ENCODE measurements around the gene FOXA2. TPM values are rescaled to one million over a fixed set of nuclear protein-coding genes. Genes with fewer than 3 reads are reported as not detected.

The FOXA2 gene
- total and polyA plus RNA-seq, 3 experiments from 2014 or later = not detected

GRCh38 chr20:22545045-22545444 is 39.3 kb downstream of the FOXA2 start:
- H3K4me1 ChIP-seq (ENCODE audit: insufficient read depth, low read length) = no peaks in the 10 kb centered on the region
- CTCF ChIA-PET = no interaction called here
- no peaks in the 10 kb centered on the region for H3K36me3 Mint-ChIP-seq

GRCh38 chr20:22544462-22544861 is 39.9 kb downstream of the FOXA2 start:
- H3K36me3 ChIP-seq (ENCODE audit: insufficient read depth, low read length) = no peaks in the 10 kb centered on the region
- H3K9me3 ChIP-seq (ENCODE audit: low read length) = no peaks in the 10 kb centered on the region
- Mint-ChIP-seq H3K27ac (no peak overlapping the region), H3K27me3 (no peaks in the 10 kb centered on the region), H3K4me3 (no peak overlapping the region), H3K9me3 (peaks cover 2 to 21% (median 10%) of the 10 kb centered on the region in 5 donors), H3K4me1 (no peaks in the 10 kb centered on the region), H3K36me3 (no peaks in the 10 kb centered on the region)
- DNase-seq = no peak
- H3K27me3 ChIP-seq (ENCODE audit: insufficient read depth, low read length, poor library complexity, severe bottlenecking) = no peaks in the 10 kb centered on the region
- H3K4me3 ChIP-seq (ENCODE audit: low read length) = no peak overlapping the region
- H3K4me1 ChIP-seq (ENCODE audit: insufficient read depth, low read length) = no peaks in the 10 kb centered on the region
- no peak overlapping the region for H3K27ac ChIP-seq (ENCODE audit: low read depth, low read length)
- CTCF ChIA-PET = no interaction called here
- POLR2A ChIA-PET = no interaction called here

More at GRCh38 chr20:22545045-22545444, 39.3 kb downstream of the FOXA2 start:
- no peaks in the 10 kb centered on the region for H3K27me3 Mint-ChIP-seq
- H3K36me3 ChIP-seq (ENCODE audit: insufficient read depth, low read length) = no peaks in the 10 kb centered on the region
- H3K9me3 ChIP-seq (ENCODE audit: low read length) = no peaks in the 10 kb centered on the region
- no peak for DNase-seq
- POLR2A ChIA-PET = no interaction called here
- no peaks in the 10 kb centered on the region for H3K27me3 ChIP-seq (ENCODE audit: insufficient read depth, low read length, poor library complexity, severe bottlenecking)
- no peak overlapping the region for H3K27ac Mint-ChIP-seq
- H3K4me3 ChIP-seq (ENCODE audit: low read length) = no peak overlapping the region
- H3K9me3 Mint-ChIP-seq = peaks cover 4 to 21% (median 11%) of the 10 kb centered on the region in 5 donors
- no peak overlapping the region for H3K4me3 Mint-ChIP-seq
- H3K27ac ChIP-seq (ENCODE audit: low read depth, low read length) = no peak overlapping the region
- H3K4me1 Mint-ChIP-seq = no peaks in the 10 kb centered on the region

GRCh38 chr20:22542427-22542826 is 41.9 kb downstream of the FOXA2 start:
- ChIA-PET POLR2A (no interaction called here), CTCF (no interaction called here)
- Mint-ChIP-seq H3K9me3 (peaks cover 3 to 15% (median 7%) of the 10 kb centered on the region in 5 donors), H3K27ac (no peak overlapping the region), H3K4me3 (no peak overlapping the region), H3K4me1 (no peaks in the 10 kb centered on the region), H3K27me3 (no peaks in the 10 kb centered on the region), H3K36me3 (no peaks in the 10 kb centered on the region)
- H3K4me3 ChIP-seq (ENCODE audit: low read length) = no peak overlapping the region
- H3K27me3 ChIP-seq (ENCODE audit: insufficient read depth, low read length, poor library complexity, severe bottlenecking) = no peaks in the 10 kb centered on the region
- H3K36me3 ChIP-seq (ENCODE audit: insufficient read depth, low read length) = no peaks in the 10 kb centered on the region
- H3K4me1 ChIP-seq (ENCODE audit: insufficient read depth, low read length) = no peaks in the 10 kb centered on the region
- H3K9me3 ChIP-seq (ENCODE audit: low read length) = no peaks in the 10 kb centered on the region
- DNase-seq = no peak
- no peak overlapping the region for H3K27ac ChIP-seq (ENCODE audit: low read depth, low read length)

DNA sequence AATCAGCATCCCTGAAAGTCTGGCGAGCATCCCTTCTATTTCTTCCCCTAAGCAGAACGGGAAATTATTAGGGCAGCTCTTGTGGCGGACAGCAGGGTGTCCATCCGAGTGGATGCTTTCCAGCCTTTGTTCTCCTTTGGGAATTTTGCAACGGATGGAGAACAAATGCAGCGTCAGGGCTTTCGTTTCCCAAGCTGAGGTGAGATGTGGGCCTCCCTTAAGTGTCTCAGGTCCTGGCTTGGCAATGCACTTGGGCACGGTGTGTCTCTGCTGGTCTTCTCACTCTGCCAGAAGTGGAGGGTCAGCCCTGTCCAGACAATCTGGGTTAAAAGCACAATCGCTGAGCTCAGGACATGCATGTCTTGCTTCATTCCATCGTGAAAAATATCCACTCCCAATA is 43.5 kb downstream of the FOXA2 start:
- Mint-ChIP-seq H3K27me3 (peaks cover 0 to 1% of the 10 kb centered on the region in 2 donors), H3K4me1 (no peaks in the 10 kb centered on the region), H3K36me3 (no peaks in the 10 kb centered on the region), H3K9me3 (peaks cover 0 to 15% (median 7%) of the 10 kb centered on the region in 5 donors), H3K27ac (no peak overlapping the region), H3K4me3 (no peak overlapping the region)
- POLR2A ChIA-PET = no interaction called here
- no peaks in the 10 kb centered on the region for H3K9me3 ChIP-seq (ENCODE audit: low read length)
- no peaks in the 10 kb centered on the region for H3K4me1 ChIP-seq (ENCODE audit: insufficient read depth, low read length)
- DNase-seq = no peak
- H3K4me3 ChIP-seq (ENCODE audit: low read length) = no peak overlapping the region
- no peak overlapping the region for H3K27ac ChIP-seq (ENCODE audit: low read depth, low read length)
- no peaks in the 10 kb centered on the region for H3K27me3 ChIP-seq (ENCODE audit: insufficient read depth, low read length, poor library complexity, severe bottlenecking)
- H3K36me3 ChIP-seq (ENCODE audit: insufficient read depth, low read length) = no peaks in the 10 kb centered on the region
- CTCF ChIA-PET = no interaction called here

GRCh38 chr20:22536956-22537756 is 47.2 kb downstream of the FOXA2 start:
- ChIA-PET POLR2A (no interaction called here), CTCF (no interaction called here)
- no peaks in the 10 kb centered on the region for H3K27me3 ChIP-seq (ENCODE audit: insufficient read depth, low read length, poor library complexity, severe bottlenecking)
- peaks cover 0 to 1% of the 10 kb centered on the region in 2 donors for H3K27me3 Mint-ChIP-seq
- no peak overlapping the region for H3K4me3 ChIP-seq (ENCODE audit: low read length)
- no peaks in the 10 kb centered on the region for H3K36me3 Mint-ChIP-seq
- DNase-seq = no peak
- H3K9me3 ChIP-seq (ENCODE audit: low read length) = no peaks in the 10 kb centered on the region
- H3K27ac ChIP-seq (ENCODE audit: low read depth, low read length) = no peak overlapping the region
- no peaks in the 10 kb centered on the region for H3K36me3 ChIP-seq (ENCODE audit: insufficient read depth, low read length)
- peaks cover 0 to 10% (median 0%) of the 10 kb centered on the region in 5 donors for H3K9me3 Mint-ChIP-seq
- H3K4me1 Mint-ChIP-seq = no peaks in the 10 kb centered on the region
- H3K4me3 Mint-ChIP-seq = no peak overlapping the region
- H3K27ac Mint-ChIP-seq = no peak overlapping the region
- H3K4me1 ChIP-seq (ENCODE audit: insufficient read depth, low read length) = no peaks in the 10 kb centered on the region

- CTCF ChIA-PET = no interaction called here
Observed at GRCh38 chr20:22536141-22536828, 48.1 kb downstream of the FOXA2 start.

DNA sequence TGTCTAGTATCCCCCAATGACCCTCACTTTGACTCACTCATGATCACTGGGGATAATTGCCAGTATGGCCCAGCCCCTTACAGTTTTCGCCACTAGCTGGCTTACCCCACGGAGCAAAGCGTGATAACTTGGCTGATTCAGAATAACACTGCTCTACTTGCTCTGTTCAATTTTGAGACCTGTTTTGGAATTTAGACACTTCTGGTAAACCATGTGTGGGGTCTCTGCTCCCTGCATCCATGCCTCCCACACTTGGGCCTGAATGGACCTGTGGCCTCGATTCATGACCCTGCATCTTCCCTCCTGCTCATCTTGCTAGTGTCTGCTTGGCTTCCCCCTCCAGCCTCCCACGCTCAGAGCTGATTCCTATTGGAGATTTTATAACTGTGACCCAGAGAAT is 48.9 kb downstream of the FOXA2 start:
- CTCF ChIA-PET = no interaction called here
- Mint-ChIP-seq H3K27ac (no peak overlapping the region), H3K4me3 (no peak overlapping the region), H3K4me1 (no peaks in the 10 kb centered on the region), H3K9me3 (peaks cover 0 to 11% (median 2%) of the 10 kb centered on the region in 5 donors), H3K36me3 (no peaks in the 10 kb centered on the region), H3K27me3 (peaks cover 0 to 3% of the 10 kb centered on the region in 2 donors)
- H3K4me1 ChIP-seq (ENCODE audit: insufficient read depth, low read length) = no peaks in the 10 kb centered on the region
- H3K9me3 ChIP-seq (ENCODE audit: low read length) = no peaks in the 10 kb centered on the region
- H3K27me3 ChIP-seq (ENCODE audit: insufficient read depth, low read length, poor library complexity, severe bottlenecking) = no peaks in the 10 kb centered on the region
- H3K27ac ChIP-seq (ENCODE audit: low read depth, low read length) = no peak overlapping the region
- H3K4me3 ChIP-seq (ENCODE audit: low read length) = no peak overlapping the region
- POLR2A ChIA-PET = no interaction called here
- no peak for DNase-seq
- no peaks in the 10 kb centered on the region for H3K36me3 ChIP-seq (ENCODE audit: insufficient read depth, low read length)

More at GRCh38 chr20:22536141-22536828, 48.1 kb downstream of the FOXA2 start:
- DNase-seq = no peak
- H3K27ac Mint-ChIP-seq = no peak overlapping the region
- Histone ChIP-seq H3K36me3 (ENCODE audit: insufficient read depth, low read length) (no peaks in the 10 kb centered on the region), H3K27ac (ENCODE audit: low read depth, low read length) (no peak overlapping the region), H3K4me3 (ENCODE audit: low read length) (no peak overlapping the region), H3K27me3 (ENCODE audit: insufficient read depth, low read length, poor library complexity, severe bottlenecking) (no peaks in the 10 kb centered on the region), H3K4me1 (ENCODE audit: insufficient read depth, low read length) (no peaks in the 10 kb centered on the region), H3K9me3 (ENCODE audit: low read length) (no peaks in the 10 kb centered on the region)
- POLR2A ChIA-PET = no interaction called here
- H3K36me3 Mint-ChIP-seq = no peaks in the 10 kb centered on the region
- H3K4me1 Mint-ChIP-seq = no peaks in the 10 kb centered on the region
- H3K27me3 Mint-ChIP-seq = peaks cover 0 to 1% of the 10 kb centered on the region in 2 donors
- H3K4me3 Mint-ChIP-seq = no peak overlapping the region
- peaks cover 0 to 10% (median 0%) of the 10 kb centered on the region in 5 donors for H3K9me3 Mint-ChIP-seq

DNA sequence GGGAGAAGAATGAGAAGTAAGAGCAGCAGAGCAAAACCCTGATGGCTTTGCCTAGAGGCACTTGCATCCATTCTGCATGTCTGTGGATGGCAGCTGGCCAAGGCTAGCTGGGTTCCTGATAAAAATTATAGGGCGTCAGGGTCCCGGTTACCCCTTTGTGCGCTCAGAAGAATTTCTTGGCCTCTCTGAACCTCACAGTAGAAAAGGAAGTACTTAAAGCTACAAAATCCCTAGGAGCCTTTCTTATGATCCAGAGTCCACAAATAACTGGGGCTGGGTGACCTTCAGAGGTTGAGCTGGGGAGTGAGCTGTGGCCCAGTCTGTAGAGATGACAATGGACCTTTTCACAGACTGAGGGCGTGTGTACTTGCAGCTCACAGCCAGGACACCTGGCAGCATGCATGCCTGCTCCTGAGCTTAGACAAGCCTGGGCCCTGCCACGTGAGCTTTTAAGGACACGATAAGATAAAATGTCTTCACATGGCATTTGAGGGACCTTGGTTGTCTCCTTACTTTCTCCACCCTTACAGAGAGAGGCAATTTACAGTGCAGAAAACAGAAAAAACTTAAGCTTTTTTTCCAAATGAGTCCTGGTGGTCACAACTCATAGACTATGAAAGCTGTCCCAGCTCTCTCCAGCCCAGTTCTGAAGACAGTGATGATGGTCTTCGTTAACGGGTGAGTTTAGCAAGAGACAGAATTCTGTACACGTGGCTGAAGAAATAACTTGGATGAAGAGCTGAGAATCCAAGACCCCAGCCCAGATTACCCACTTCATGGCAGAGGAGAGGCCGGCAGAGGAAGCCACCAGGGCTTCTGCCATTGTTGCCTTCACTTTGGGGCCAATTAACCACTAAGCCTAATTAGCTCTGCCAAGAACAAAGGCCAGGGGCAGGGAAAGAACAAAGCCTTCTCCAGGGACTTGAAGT is 50.3 kb downstream of the FOXA2 start:
- Mint-ChIP-seq H3K4me3 (no peak overlapping the region), H3K9me3 (peaks cover 0 to 11% (median 3%) of the 10 kb centered on the region in 5 donors), H3K36me3 (no peaks in the 10 kb centered on the region), H3K4me1 (no peaks in the 10 kb centered on the region), H3K27me3 (peaks cover 0 to 3% of the 10 kb centered on the region in 2 donors), H3K27ac (no peak overlapping the region)
- Histone ChIP-seq H3K27ac (ENCODE audit: low read depth, low read length) (no peak overlapping the region), H3K4me3 (ENCODE audit: low read length) (no peak overlapping the region), H3K27me3 (ENCODE audit: insufficient read depth, low read length, poor library complexity, severe bottlenecking) (no peaks in the 10 kb centered on the region), H3K4me1 (ENCODE audit: insufficient read depth, low read length) (no peaks in the 10 kb centered on the region), H3K36me3 (ENCODE audit: insufficient read depth, low read length) (no peaks in the 10 kb centered on the region), H3K9me3 (ENCODE audit: low read length) (no peaks in the 10 kb centered on the region)
- ChIA-PET POLR2A (no interaction called here), CTCF (no interaction called here)
- no peak for DNase-seq

Data from CD8-positive, alpha-beta memory T cell (primary cell).